H9 (cell line): ENCODE results near the gene SEPTIN7. TPM values are rescaled to one million over a fixed set of nuclear protein-coding genes. Genes with fewer than 3 reads are reported as not detected.

Experiments
- DNase-seq: peaks from one replicate; pipeline ENCODE4 v3.0.0-alpha.2; 2017
- H2AFZ ChIP-seq: one replicate; pipeline ENCODE4 v1.6.1; 2013; ENCODE audit warnings: mild to moderate bottlenecking, low read length, control low read depth, moderate library complexity
- H2AK5ac ChIP-seq: 2 replicates; pipeline ENCODE4 v1.6.1; 2013; ENCODE audit warnings: low read length, control low read depth, mixed read lengths; ENCODE audit not compliant: insufficient read length
- H2BK120ac ChIP-seq: one replicate; pipeline ENCODE4 v1.6.1; 2013; ENCODE audit warnings: low read depth, mild to moderate bottlenecking, low read length, control low read depth, inconsistent platforms; ENCODE audit not compliant: poor library complexity, severe bottlenecking
- H2BK12ac ChIP-seq: 2 replicates; pipeline ENCODE4 v1.6.1; 2013; ENCODE audit warnings: low read length, control low read depth, mixed read lengths, low read depth; ENCODE audit not compliant: insufficient read length
- H2BK15ac ChIP-seq: 2 replicates; pipeline ENCODE4 v1.6.1; 2013; ENCODE audit warnings: low read depth, low read length, control low read depth
- H2BK20ac ChIP-seq: one replicate; pipeline ENCODE4 v1.6.1; 2013; ENCODE audit warnings: low read depth, mild to moderate bottlenecking, low read length, control low read depth, inconsistent platforms; ENCODE audit not compliant: poor library complexity, severe bottlenecking
- H2BK5ac ChIP-seq: 2 replicates; pipeline ENCODE4 v1.6.1; 2013; ENCODE audit warnings: low read length, control low read depth, mixed read lengths; ENCODE audit not compliant: insufficient read length
- H3K14ac ChIP-seq: 2 replicates; pipeline ENCODE4 v1.6.1; 2013; ENCODE audit warnings: low read length, control low read depth; ENCODE audit not compliant: insufficient read depth
- H3K18ac ChIP-seq: 2 replicates; pipeline ENCODE4 v1.6.1; 2013; ENCODE audit warnings: low read depth, mild to moderate bottlenecking, mixed read lengths, low read length, control low read depth; ENCODE audit not compliant: insufficient read length
- H3K23ac ChIP-seq: 2 replicates; pipeline ENCODE4 v1.6.1; 2013; ENCODE audit warnings: low read length, control low read depth, mixed read lengths, low read depth; ENCODE audit not compliant: insufficient read length
- H3K23me2 ChIP-seq: 2 replicates; pipeline ENCODE4 v1.6.1; 2013; ENCODE audit warnings: low read depth, mild to moderate bottlenecking, mixed read lengths, low read length, control low read depth; ENCODE audit not compliant: insufficient read length, poor library complexity, severe bottlenecking
- H3K27ac ChIP-seq: 2 replicates; pipeline ENCODE4 v1.5.1; 2013; ENCODE audit warnings: low read length, control low read depth, mixed read lengths, low read depth; ENCODE audit not compliant: insufficient read length
- H3K27me3 ChIP-seq: 2 replicates; pipeline ENCODE4 v1.6.1; 2013; ENCODE audit warnings: low read length, control low read depth, inconsistent platforms; ENCODE audit not compliant: insufficient read depth
- H3K4ac ChIP-seq: 2 replicates; pipeline ENCODE4 v1.6.1; 2013; ENCODE audit warnings: low read depth, mild to moderate bottlenecking, control low read depth, inconsistent platforms, low read length, moderate library complexity
- H3K4me1 ChIP-seq: 2 replicates; pipeline ENCODE4 v1.6.1; 2013; ENCODE audit warnings: low read length, control low read depth, inconsistent platforms; ENCODE audit not compliant: insufficient read depth
- H3K4me2 ChIP-seq: 2 replicates; pipeline ENCODE4 v1.6.1; 2013; ENCODE audit warnings: low read length, control low read depth, mixed read lengths; ENCODE audit not compliant: insufficient read length, insufficient read depth
- H3K56ac ChIP-seq: 2 replicates; pipeline ENCODE4 v1.6.1; 2013; ENCODE audit warnings: low read depth, mild to moderate bottlenecking, mixed read lengths, low read length, control low read depth; ENCODE audit not compliant: insufficient read length
- H3K79me1 ChIP-seq: 2 replicates; pipeline ENCODE4 v1.6.1; 2013; ENCODE audit warnings: low read depth, mild to moderate bottlenecking, moderate library complexity, low read length, control low read depth, inconsistent platforms; ENCODE audit not compliant: insufficient read depth, poor library complexity, severe bottlenecking
- H3K79me2 ChIP-seq: 2 replicates; pipeline ENCODE4 v1.6.1; 2013; ENCODE audit warnings: low read length, control low read depth, inconsistent platforms; ENCODE audit not compliant: insufficient read depth
- H3K9ac ChIP-seq: 2 replicates; pipeline ENCODE4 v1.6.1; 2013; ENCODE audit warnings: low read length, control low read depth, mixed read lengths; ENCODE audit not compliant: insufficient read length; ENCODE audit errors: extremely low read depth
- H3K9me3 ChIP-seq: one replicate; pipeline ENCODE4 v1.6.1; 2013; ENCODE audit warnings: low read depth, low read length, inconsistent platforms; ENCODE audit not compliant: control insufficient read depth
- H3T11ph ChIP-seq: one replicate; pipeline ENCODE4 v1.6.1; 2013; ENCODE audit warnings: mild to moderate bottlenecking, low read length, control low read depth, inconsistent platforms
- H4K20me1 ChIP-seq: one replicate; pipeline ENCODE4 v1.6.1; 2013; ENCODE audit not compliant: control insufficient read depth, insufficient read length, insufficient read depth
- H4K5ac ChIP-seq: 2 replicates; pipeline ENCODE4 v1.6.1; 2013; ENCODE audit warnings: low read depth, mild to moderate bottlenecking, mixed read lengths, low read length, control low read depth; ENCODE audit not compliant: insufficient read length
- H4K8ac ChIP-seq: replicated peaks from 2 replicates; pipeline ENCODE4 v1.6.1; 2013; ENCODE audit warnings: low read length, control low read depth, mixed read lengths, low read depth; ENCODE audit not compliant: insufficient read length
- H4K91ac ChIP-seq: 2 replicates; pipeline ENCODE4 v1.6.1; 2013; ENCODE audit warnings: low read depth, mild to moderate bottlenecking, moderate library complexity, mixed read lengths, low read length, control low read depth; ENCODE audit not compliant: insufficient read length
- H3K27ac Mint-ChIP-seq, 3 experiments: 2 replicates in 2 of 3; 3 replicates in 1 of 3; pipeline ENCODE4 v1.8.0; 2020 to 2021; ENCODE audit warnings: mixed read lengths in 3 of 3, mild to moderate bottlenecking in 1 of 3, moderate library complexity in 1 of 3
- H3K27me3 Mint-ChIP-seq: 2 replicates; pipeline ENCODE4 v1.8.0; 2021; ENCODE audit warnings: low read depth, mild to moderate bottlenecking, moderate library complexity, mixed read lengths
- H3K36me3 Mint-ChIP-seq, 3 experiments: 2 replicates in 2 of 3; 3 replicates in 1 of 3; pipeline ENCODE4 v1.8.0; 2020 to 2021; ENCODE audit warnings: low read depth in 3 of 3, mixed read lengths in 3 of 3; ENCODE audit not compliant: insufficient read depth in 1 of 3
- H3K4me1 Mint-ChIP-seq, 2 experiments: 2 replicates each; pipeline ENCODE4 v1.8.0; 2020; ENCODE audit warnings: mixed read lengths in 2 of 2
- H3K4me3 Mint-ChIP-seq, 2 experiments: 2 replicates in 1 of 2; 3 replicates in 1 of 2; pipeline ENCODE4 v1.8.0; 2020 to 2021; ENCODE audit warnings: mild to moderate bottlenecking in 2 of 2, mixed read lengths in 2 of 2, moderate library complexity in 1 of 2
- H3K9me3 Mint-ChIP-seq, 2 experiments: 2 replicates in 1 of 2; 3 replicates in 1 of 2; pipeline ENCODE4 v1.8.0; 2020; ENCODE audit warnings: mild to moderate bottlenecking in 2 of 2, mixed read lengths in 2 of 2, moderate library complexity in 1 of 2
- CTCF ChIP-seq: fragments of 200-600 bp; sonication (generic); conservative IDR thresholded peaks from 3 replicates; pipeline ENCODE4 v1.8.0; 2021; ENCODE audit warnings: antibody characterized with exemption, mild to moderate bottlenecking
- WGBS: extraction: QIAGEN DNeasy Blood & Tissue Kit; methylation state at CpG from one replicate; pipeline ENCODE4 v1.1.7; 2013; ENCODE audit warnings: missing lambda C conversion rate, low lambda C conversion rate, mixed read lengths; ENCODE audit not compliant: insufficient read length; ENCODE audit errors: extremely low coverage; 5-methylcytosine and 5-hydroxymethylcytosine counted together
- total RNA-seq: library from RNA; stranded (reverse); gene quantifications from 2 replicates; pipeline ENCODE4 v1.2.1, GENCODE V29; 2021

SEPTIN7 gene
- total RNA-seq, 1 experiment from 2014 or later, result 184 TPM

- no peak overlapping the region for H4K5ac ChIP-seq
- H4K91ac ChIP-seq, result no peak overlapping the region
- H3K23me2 ChIP-seq, result no peaks in the 10 kb centered on the region
- no peak overlapping the region for H3T11ph ChIP-seq
- H3K56ac ChIP-seq, result no peak overlapping the region
- H3K18ac ChIP-seq, result no peak overlapping the region
- no peak overlapping the region for H3K4ac ChIP-seq
- Mint-ChIP-seq H3K27me3 (no peaks in the 10 kb centered on the region), H3K36me3 (peaks cover 8 to 29% (median 22%) of the 10 kb centered on the region in 3 experiments; a peak in 6 of 7 replicates), H3K4me1 (peaks cover 8 to 11% of the 10 kb centered on the region in 2 experiments; a peak in 3 of 4 replicates), H3K27ac (no peak overlapping the region), H3K9me3 (no peaks in the 10 kb centered on the region), H3K4me3 (no peak overlapping the region)
- H3K27me3 ChIP-seq, result no peaks in the 10 kb centered on the region
- no peaks in the 10 kb centered on the region for H3K79me1 ChIP-seq
- H3K79me2 ChIP-seq, result peaks cover 2% of the 10 kb centered on the region; the same call in 1 of the 2 replicates
- no peak overlapping the region for H3K4me2 ChIP-seq
- no peak overlapping the region for H2BK20ac ChIP-seq
- H3K27ac ChIP-seq, result no peak overlapping the region
- no peak for DNase-seq
- H2BK12ac ChIP-seq, result no peak overlapping the region
- no peaks in the 10 kb centered on the region for H3K4me1 ChIP-seq
- no peak overlapping the region for H3K23ac ChIP-seq
- no peak overlapping the region for H2BK120ac ChIP-seq
- H2BK5ac ChIP-seq, result no peak overlapping the region
- H3K14ac ChIP-seq, result no peak overlapping the region
- H4K20me1 ChIP-seq, result no peaks in the 10 kb centered on the region
- no peak overlapping the region for H2AFZ ChIP-seq
- H3K9me3 ChIP-seq, result no peaks in the 10 kb centered on the region
- WGBS, result no CpG with 5 or more reads among the region's 2 CpGs
- no peak overlapping the region for H2AK5ac ChIP-seq
- TF ChIP-seq CTCF, result no peak
- H2BK15ac ChIP-seq, result no peak overlapping the region
- no peak overlapping the region for H3K9ac ChIP-seq
- no peak overlapping the region for H4K8ac ChIP-seq
Observed at GRCh38 chr7:35848725-35849124, 47.9 kb downstream of the SEPTIN7 start.
